ENCODE measurements around the gene MACROH2A2. TPM values are rescaled to one million over a fixed set of nuclear protein-coding genes. Genes with fewer than 3 reads are reported as not detected.
A peak's percentile ranks its signal among the peaks of the same experiment; 100 is the strongest.

MACROH2A2 gene
- polyA plus RNA-seq, 4 donors: 2.9 to 45.8 (median 13.1) TPM

GRCh38 chr10:70112071-70112470, 59.4 kb downstream of the MACROH2A2 start:
- H3K27ac ChIP-seq (ENCODE audit: low read depth in 1 of 3, low read length in 2 of 3): no peak overlapping the region
- no peaks in the 10 kb centered on the region for H3K4me1 ChIP-seq (ENCODE audit: control insufficient read depth in 3 of 3, insufficient read depth in 2 of 3, low read depth in 1 of 3, low read length in 2 of 3)
- WGBS, 3 donors: 85 to 95% (median 86%) methylated on average over 8 of the region's 8 CpGs
- no peak for FAIRE-seq
- no peak overlapping the region for H3K4me3 ChIP-seq (ENCODE audit: low read depth in 1 of 3, low read length in 3 of 3)
- no peak for DNase-seq
- H3K9me3 ChIP-seq (ENCODE audit: control insufficient read depth in 2 of 2, insufficient read depth in 1 of 2, low read depth in 1 of 2, low read length in 1 of 2): no peaks in the 10 kb centered on the region
- no peaks in the 10 kb centered on the region for H3K27me3 ChIP-seq (ENCODE audit: control insufficient read depth in 3 of 3, insufficient read depth in 3 of 3, low read length in 3 of 3)
- H3K36me3 ChIP-seq (ENCODE audit: control insufficient read depth in 3 of 3, insufficient read depth in 2 of 3, low read depth in 1 of 3, low read length in 3 of 3): peaks cover 7 to 77% (median 16%) of the 10 kb centered on the region in 3 donors

- Histone ChIP-seq H3K27ac (ENCODE audit: low read depth in 1 of 3, low read length in 2 of 3) (no peak overlapping the region), H3K27me3 (ENCODE audit: control insufficient read depth in 3 of 3, insufficient read depth in 3 of 3, low read length in 3 of 3) (no peaks in the 10 kb centered on the region), H3K36me3 (ENCODE audit: control insufficient read depth in 3 of 3, insufficient read depth in 2 of 3, low read depth in 1 of 3, low read length in 3 of 3) (peaks cover 13 to 65% (median 16%) of the 10 kb centered on the region in 3 donors), H3K4me1 (ENCODE audit: control insufficient read depth in 3 of 3, insufficient read depth in 2 of 3, low read depth in 1 of 3, low read length in 2 of 3) (no peaks in the 10 kb centered on the region), H3K9me3 (ENCODE audit: control insufficient read depth in 2 of 2, insufficient read depth in 1 of 2, low read depth in 1 of 2, low read length in 1 of 2) (no peaks in the 10 kb centered on the region), H3K4me3 (ENCODE audit: low read depth in 1 of 3, low read length in 3 of 3) (no peak overlapping the region)
- WGBS, 3 donors: 97 to 99% (median 99%) methylated on average over 15 of the region's 15 CpGs
- no peak for DNase-seq
- FAIRE-seq: no peak
Measured at GRCh38 chr10:70114902-70115301, 62.3 kb downstream of the MACROH2A2 start.

- no peak overlapping the region for H3K4me3 ChIP-seq (ENCODE audit: low read depth in 1 of 3, low read length in 3 of 3)
- peak; percentile 67 to 72 for DNase-seq
- 43 to 50% (median 48%) methylated on average over 12 of the region's 12 CpGs for WGBS, 3 donors
- no peak for FAIRE-seq
- no peak overlapping the region for H3K27ac ChIP-seq (ENCODE audit: low read depth in 1 of 3, low read length in 2 of 3)
- H3K27me3 ChIP-seq (ENCODE audit: control insufficient read depth in 3 of 3, insufficient read depth in 3 of 3, low read length in 3 of 3): no peaks in the 10 kb centered on the region
- H3K4me1 ChIP-seq (ENCODE audit: control insufficient read depth in 3 of 3, insufficient read depth in 2 of 3, low read depth in 1 of 3, low read length in 2 of 3): no peaks in the 10 kb centered on the region
- H3K36me3 ChIP-seq (ENCODE audit: control insufficient read depth in 3 of 3, insufficient read depth in 2 of 3, low read depth in 1 of 3, low read length in 3 of 3): peaks cover 16 to 64% (median 18%) of the 10 kb centered on the region in 3 donors
- no peaks in the 10 kb centered on the region for H3K9me3 ChIP-seq (ENCODE audit: control insufficient read depth in 2 of 2, insufficient read depth in 1 of 2, low read depth in 1 of 2, low read length in 1 of 2)
Measured at GRCh38 chr10:70115948-70116682, 63.5 kb downstream of the MACROH2A2 start.

- Histone ChIP-seq H3K4me1 (ENCODE audit: control insufficient read depth in 3 of 3, insufficient read depth in 2 of 3, low read depth in 1 of 3, low read length in 2 of 3) (no peaks in the 10 kb centered on the region), H3K36me3 (ENCODE audit: control insufficient read depth in 3 of 3, insufficient read depth in 2 of 3, low read depth in 1 of 3, low read length in 3 of 3) (peaks cover 15 to 54% (median 18%) of the 10 kb centered on the region in 3 donors), H3K9me3 (ENCODE audit: control insufficient read depth in 2 of 2, insufficient read depth in 1 of 2, low read depth in 1 of 2, low read length in 1 of 2) (no peaks in the 10 kb centered on the region), H3K27me3 (ENCODE audit: control insufficient read depth in 3 of 3, insufficient read depth in 3 of 3, low read length in 3 of 3) (no peaks in the 10 kb centered on the region), H3K27ac (ENCODE audit: low read depth in 1 of 3, low read length in 2 of 3) (no peak overlapping the region), H3K4me3 (ENCODE audit: low read depth in 1 of 3, low read length in 3 of 3) (no peak overlapping the region)
- WGBS, 3 donors: 83 to 86% (median 84%) methylated on average over 10 of the region's 10 CpGs
- FAIRE-seq (no peak), DNase-seq (no peak)
Measured at GRCh38 chr10:70117646-70118045, 65.0 kb downstream of the MACROH2A2 start.

GRCh38 chr10:70118196-70118595, 65.5 kb downstream of the MACROH2A2 start:
- H3K4me3 ChIP-seq (ENCODE audit: low read depth in 1 of 3, low read length in 3 of 3): no peak overlapping the region
- no peaks in the 10 kb centered on the region for H3K4me1 ChIP-seq (ENCODE audit: control insufficient read depth in 3 of 3, insufficient read depth in 2 of 3, low read depth in 1 of 3, low read length in 2 of 3)
- peaks cover 11 to 50% (median 20%) of the 10 kb centered on the region in 3 donors for H3K36me3 ChIP-seq (ENCODE audit: control insufficient read depth in 3 of 3, insufficient read depth in 2 of 3, low read depth in 1 of 3, low read length in 3 of 3)
- no peak for DNase-seq
- no peaks in the 10 kb centered on the region for H3K9me3 ChIP-seq (ENCODE audit: control insufficient read depth in 2 of 2, insufficient read depth in 1 of 2, low read depth in 1 of 2, low read length in 1 of 2)
- FAIRE-seq: no peak
- WGBS, 3 donors: 89 to 94% (median 93%) methylated on average over 3 of the region's 3 CpGs
- no peaks in the 10 kb centered on the region for H3K27me3 ChIP-seq (ENCODE audit: control insufficient read depth in 3 of 3, insufficient read depth in 3 of 3, low read length in 3 of 3)
- H3K27ac ChIP-seq (ENCODE audit: low read depth in 1 of 3, low read length in 2 of 3): no peak overlapping the region

- Histone ChIP-seq H3K27me3 (ENCODE audit: control insufficient read depth in 3 of 3, insufficient read depth in 3 of 3, low read length in 3 of 3) (no peaks in the 10 kb centered on the region), H3K4me1 (ENCODE audit: control insufficient read depth in 3 of 3, insufficient read depth in 2 of 3, low read depth in 1 of 3, low read length in 2 of 3) (no peaks in the 10 kb centered on the region), H3K27ac (ENCODE audit: low read depth in 1 of 3, low read length in 2 of 3) (no peak overlapping the region), H3K4me3 (ENCODE audit: low read depth in 1 of 3, low read length in 3 of 3) (no peak overlapping the region), H3K36me3 (ENCODE audit: control insufficient read depth in 3 of 3, insufficient read depth in 2 of 3, low read depth in 1 of 3, low read length in 3 of 3) (peaks cover 4 to 45% (median 22%) of the 10 kb centered on the region in 3 donors), H3K9me3 (ENCODE audit: control insufficient read depth in 2 of 2, insufficient read depth in 1 of 2, low read depth in 1 of 2, low read length in 1 of 2) (no peaks in the 10 kb centered on the region)
- 92 to 97% (median 94%) methylated on average over 7 of the region's 7 CpGs for WGBS, 3 donors
- FAIRE-seq (no peak), DNase-seq (no peak)
Measured at GRCh38 chr10:70119197-70119596, 66.6 kb downstream of the MACROH2A2 start.

- peaks cover 0 to under 1% of the 10 kb centered on the region in 2 donors for H3K9me3 ChIP-seq (ENCODE audit: control insufficient read depth in 2 of 2, insufficient read depth in 1 of 2, low read depth in 1 of 2, low read length in 1 of 2)
- H3K27ac ChIP-seq (ENCODE audit: low read depth in 1 of 3, low read length in 2 of 3): no peak overlapping the region
- no peaks in the 10 kb centered on the region for H3K4me1 ChIP-seq (ENCODE audit: control insufficient read depth in 3 of 3, insufficient read depth in 2 of 3, low read depth in 1 of 3, low read length in 2 of 3)
- DNase-seq (no peak), FAIRE-seq (no peak)
- WGBS, 3 donors: 88 to 90% (median 89%) methylated on average over 8 of the region's 8 CpGs
- H3K36me3 ChIP-seq (ENCODE audit: control insufficient read depth in 3 of 3, insufficient read depth in 2 of 3, low read depth in 1 of 3, low read length in 3 of 3): peaks cover 2 to 43% (median 21%) of the 10 kb centered on the region in 3 donors
- no peaks in the 10 kb centered on the region for H3K27me3 ChIP-seq (ENCODE audit: control insufficient read depth in 3 of 3, insufficient read depth in 3 of 3, low read length in 3 of 3)
- H3K4me3 ChIP-seq (ENCODE audit: low read depth in 1 of 3, low read length in 3 of 3): no peak overlapping the region
Measured at GRCh38 chr10:70119623-70120022, 67.0 kb downstream of the MACROH2A2 start.

- Histone ChIP-seq H3K9me3 (ENCODE audit: control insufficient read depth in 2 of 2, insufficient read depth in 1 of 2, low read depth in 1 of 2, low read length in 1 of 2) (peaks cover 0 to 2% of the 10 kb centered on the region in 2 donors), H3K4me3 (ENCODE audit: low read depth in 1 of 3, low read length in 3 of 3) (no peak overlapping the region), H3K36me3 (ENCODE audit: control insufficient read depth in 3 of 3, insufficient read depth in 2 of 3, low read depth in 1 of 3, low read length in 3 of 3) (peaks cover 0 to 38% (median 18%) of the 10 kb centered on the region in 3 donors), H3K27ac (ENCODE audit: low read depth in 1 of 3, low read length in 2 of 3) (no peak overlapping the region), H3K27me3 (ENCODE audit: control insufficient read depth in 3 of 3, insufficient read depth in 3 of 3, low read length in 3 of 3) (no peaks in the 10 kb centered on the region), H3K4me1 (ENCODE audit: control insufficient read depth in 3 of 3, insufficient read depth in 2 of 3, low read depth in 1 of 3, low read length in 2 of 3) (no peaks in the 10 kb centered on the region)
- FAIRE-seq: no peak
- WGBS, 3 donors: 91 to 95% (median 94%) methylated on average over 6 of the region's 6 CpGs
- DNase-seq: no peak
Measured at GRCh38 chr10:70120417-70120816, 67.8 kb downstream of the MACROH2A2 start.
